Measurements from ENCODE around the gene TMEM135.
"Not testable (repeated sequence)": the region's sequence is repeated elsewhere in the genome, so short reads cannot be mapped to it uniquely, and the experiment has no call there.

TMEM135 gene

GRCh38 chr11:87037450-87038234, at the start of gene TMEM135:
TMEM135 (plus strand) TSS chr11:87037934; CDS start chr11:87038046, 112 bp downstream.
- DNase-seq (ENCODE audit: low spot score) (peak; percentile 97), FAIRE-seq (peak; percentile 91)

- DNase-seq (ENCODE audit: low spot score): no peak
- FAIRE-seq: no peak
Observed at GRCh38 chr11:86988351-86988881, 49.3 kb upstream of the TMEM135 start.

- no peak for DNase-seq (ENCODE audit: low spot score)
- no peak for FAIRE-seq
Observed at GRCh38 chr11:86990031-86990430, 47.7 kb upstream of the TMEM135 start.

GRCh38 chr11:86990515-86990914, 47.2 kb upstream of the TMEM135 start:
- DNase-seq (ENCODE audit: low spot score) (peak; percentile 43), FAIRE-seq (no peak)

GRCh38 chr11:86991341-86991740, 46.4 kb upstream of the TMEM135 start:
- DNase-seq (ENCODE audit: low spot score) (no peak), FAIRE-seq (no peak)

GRCh38 chr11:86992340-86992739, 45.4 kb upstream of the TMEM135 start:
- not testable (repeated sequence) for FAIRE-seq; DNase-seq (ENCODE audit: low spot score)

- no peak for FAIRE-seq
- DNase-seq (ENCODE audit: low spot score): no peak
Observed at GRCh38 chr11:86993031-86993430, 44.7 kb upstream of the TMEM135 start.

- no peak for DNase-seq (ENCODE audit: low spot score)
- no peak for FAIRE-seq
Observed at GRCh38 chr11:86996953-86997570, 40.7 kb upstream of the TMEM135 start.

GRCh38 chr11:86999388-86999787, 38.3 kb upstream of the TMEM135 start:
- FAIRE-seq (no peak), DNase-seq (ENCODE audit: low spot score) (no peak)

- FAIRE-seq (no peak), DNase-seq (ENCODE audit: low spot score) (no peak)
Observed at GRCh38 chr11:86999859-87000753, 37.6 kb upstream of the TMEM135 start.

- DNase-seq (ENCODE audit: low spot score): no peak
Observed at GRCh38 chr11:87002918-87003317, 34.8 kb upstream of the TMEM135 start.

GRCh38 chr11:87004281-87004680, 33.5 kb upstream of the TMEM135 start:
- not testable (repeated sequence) for FAIRE-seq; DNase-seq (ENCODE audit: low spot score)

More at GRCh38 chr11:87002918-87003317, 34.8 kb upstream of the TMEM135 start:
- FAIRE-seq: no peak

GRCh38 chr11:87005569-87005921, 32.2 kb upstream of the TMEM135 start:
- DNase-seq (ENCODE audit: low spot score) (no peak), FAIRE-seq (no peak)

- DNase-seq (ENCODE audit: low spot score) (no peak), FAIRE-seq (no peak)
Observed at GRCh38 chr11:87006035-87006434, 31.7 kb upstream of the TMEM135 start.

GRCh38 chr11:87007963-87008362, 29.8 kb upstream of the TMEM135 start:
- no peak for DNase-seq (ENCODE audit: low spot score)

GRCh38 chr11:87012089-87012488, 25.6 kb upstream of the TMEM135 start:
- DNase-seq (ENCODE audit: low spot score): no peak
- FAIRE-seq: no peak

More at GRCh38 chr11:87007963-87008362, 29.8 kb upstream of the TMEM135 start:
- no peak for FAIRE-seq

GRCh38 chr11:87012673-87013072, 25.1 kb upstream of the TMEM135 start:
- DNase-seq (ENCODE audit: low spot score): no peak
- no peak for FAIRE-seq

- FAIRE-seq: no peak
Observed at GRCh38 chr11:87013912-87014825, 23.6 kb upstream of the TMEM135 start.

GRCh38 chr11:87015645-87016044, 22.1 kb upstream of the TMEM135 start:
- no peak for FAIRE-seq
- no peak for DNase-seq (ENCODE audit: low spot score)

More at GRCh38 chr11:87013912-87014825, 23.6 kb upstream of the TMEM135 start:
- DNase-seq (ENCODE audit: low spot score): no peak

- DNase-seq (ENCODE audit: low spot score) (no peak), FAIRE-seq (no peak)
Observed at GRCh38 chr11:87019613-87020271, 18.0 kb upstream of the TMEM135 start.
